Peyer's patch (tissue), 4 donors: ENCODE results near the gene C1QC. TPM values are rescaled to one million over a fixed set of nuclear protein-coding genes. Genes with fewer than 3 reads are reported as not detected.

Source experiments
- DNase-seq, 3 donors: peaks; one replicate each; pipeline ENCODE4 v3.0.0-alpha.2; 2017 to 2019
- H3K27ac ChIP-seq, 4 donors: fragments of 200-600 bp; sonication (generic); one replicate each; pipeline ENCODE4 v1.5.1; 2016 to 2019
- H3K27me3 ChIP-seq, 2 donors: fragments of 200-600 bp; sonication (generic); one replicate each; pipeline ENCODE4 v1.5.1; 2019
- H3K36me3 ChIP-seq, 3 donors: fragments of 200-600 bp; sonication (generic); one replicate each; pipeline ENCODE4 v1.5.1; 2016 to 2019
- H3K4me1 ChIP-seq, 4 donors: fragments of 200-600 bp; sonication (generic); one replicate each; pipeline ENCODE4 v1.5.1; 2016 to 2019
- H3K4me3 ChIP-seq, 4 donors: fragments of 200-600 bp; sonication (generic); 1 replicate in 3 of 4; 2 replicates in 1 of 4; pipeline ENCODE4 v1.5.1; 2016 to 2019; ENCODE audit warnings: mild to moderate bottlenecking in 1 of 4
- H3K9me3 ChIP-seq, 4 donors: fragments of 200-600 bp; sonication (generic); one replicate each; pipeline ENCODE4 v1.5.1; 2016 to 2019; ENCODE audit warnings: mild to moderate bottlenecking in 1 of 4
- POLR2A ChIP-seq, 2 donors: fragments of 450-650 bp; IDR thresholded peaks; one replicate each; pipeline ENCODE4 v1.5.1; 2017; ENCODE audit warnings: antibody characterized with exemption in 2 of 2, mild to moderate bottlenecking in 2 of 2, moderate library complexity in 2 of 2
- total RNA-seq, 4 donors: library from RNA; depleted of rRNA; stranded (reverse); fragments of >200 nt; gene quantifications; one replicate each; pipeline ENCODE4 v1.1.0, GENCODE V29; 2016
- TF ChIP-seq, protein P1 (sequence below), 6 experiments: fragments of 450-650 bp in 4 of 6; fragments of 200-600 bp in 2 of 6; sonication (generic) in 1 of 6; IDR thresholded peaks; one replicate each; pipeline ENCODE4 v1.5.1; 2017 to 2019; ENCODE audit warnings: antibody characterized with exemption in 6 of 6, mild to moderate bottlenecking in 3 of 6, moderate library complexity in 1 of 6

The C1QC gene
- total RNA-seq, 4 donors from 2014 or later: 30.1 to 85.0 (median 50.0) TPM

DNA sequence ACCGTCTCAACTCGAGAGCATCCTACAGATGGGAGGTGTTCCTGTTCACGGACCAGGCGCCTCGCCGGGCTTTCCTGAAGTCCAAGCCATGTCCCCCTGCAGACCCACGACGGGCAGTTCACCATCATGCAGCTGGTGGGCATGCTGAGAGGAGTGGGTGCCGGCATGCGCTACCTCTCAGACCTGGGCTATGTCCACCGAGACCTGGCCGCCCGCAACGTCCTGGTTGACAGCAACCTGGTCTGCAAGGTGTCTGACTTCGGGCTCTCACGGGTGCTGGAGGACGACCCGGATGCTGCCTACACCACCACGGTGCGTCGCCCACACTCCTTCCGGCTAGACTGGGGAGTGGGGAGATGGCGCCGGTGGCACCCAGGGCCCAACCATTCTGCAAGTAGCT, 44.7 kb upstream of the C1QC start:
- Histone ChIP-seq H3K27ac (no peak overlapping the region), H3K27me3 (no peaks in the 10 kb centered on the region), H3K36me3 (no peaks in the 10 kb centered on the region), H3K4me3 (no peak overlapping the region), H3K9me3 (no peaks in the 10 kb centered on the region), H3K4me1 (no peaks in the 10 kb centered on the region)
- TF ChIP-seq POLR2A (IDR thresholded peaks at IDR 0.05): no peak
- TF ChIP-seq, protein P1, sequence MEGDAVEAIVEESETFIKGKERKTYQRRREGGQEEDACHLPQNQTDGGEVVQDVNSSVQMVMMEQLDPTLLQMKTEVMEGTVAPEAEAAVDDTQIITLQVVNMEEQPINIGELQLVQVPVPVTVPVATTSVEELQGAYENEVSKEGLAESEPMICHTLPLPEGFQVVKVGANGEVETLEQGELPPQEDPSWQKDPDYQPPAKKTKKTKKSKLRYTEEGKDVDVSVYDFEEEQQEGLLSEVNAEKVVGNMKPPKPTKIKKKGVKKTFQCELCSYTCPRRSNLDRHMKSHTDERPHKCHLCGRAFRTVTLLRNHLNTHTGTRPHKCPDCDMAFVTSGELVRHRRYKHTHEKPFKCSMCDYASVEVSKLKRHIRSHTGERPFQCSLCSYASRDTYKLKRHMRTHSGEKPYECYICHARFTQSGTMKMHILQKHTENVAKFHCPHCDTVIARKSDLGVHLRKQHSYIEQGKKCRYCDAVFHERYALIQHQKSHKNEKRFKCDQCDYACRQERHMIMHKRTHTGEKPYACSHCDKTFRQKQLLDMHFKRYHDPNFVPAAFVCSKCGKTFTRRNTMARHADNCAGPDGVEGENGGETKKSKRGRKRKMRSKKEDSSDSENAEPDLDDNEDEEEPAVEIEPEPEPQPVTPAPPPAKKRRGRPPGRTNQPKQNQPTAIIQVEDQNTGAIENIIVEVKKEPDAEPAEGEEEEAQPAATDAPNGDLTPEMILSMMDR (IDR thresholded peaks at IDR 0.05): no peak
- DNase-seq: no peak

- no peak for DNase-seq
- Histone ChIP-seq H3K9me3 (no peaks in the 10 kb centered on the region), H3K27ac (no peak overlapping the region), H3K27me3 (no peaks in the 10 kb centered on the region), H3K4me3 (no peak overlapping the region), H3K36me3 (no peaks in the 10 kb centered on the region), H3K4me1 (no peaks in the 10 kb centered on the region)
- TF ChIP-seq, protein P1 (IDR thresholded peaks at IDR 0.05): no peak
- TF ChIP-seq POLR2A (IDR thresholded peaks at IDR 0.05): no peak
These were observed 43.2 kb upstream of the C1QC start for GRCh38 chr1:22600071-22600816.

GRCh38 chr1:22600817-22601605, 42.4 kb upstream of the C1QC start:
- TF ChIP-seq POLR2A (IDR thresholded peaks at IDR 0.05): no peak
- TF ChIP-seq, protein P1 (IDR thresholded peaks at IDR 0.05): no peak
- no peaks in the 10 kb centered on the region for H3K9me3 ChIP-seq
- no peaks in the 10 kb centered on the region for H3K36me3 ChIP-seq
- H3K27me3 ChIP-seq: no peaks in the 10 kb centered on the region
- DNase-seq: no peak
- no peak overlapping the region for H3K4me3 ChIP-seq
- H3K4me1 ChIP-seq: no peaks in the 10 kb centered on the region
- H3K27ac ChIP-seq: no peak overlapping the region

- H3K4me1 ChIP-seq: no peaks in the 10 kb centered on the region
- H3K27me3 ChIP-seq: no peaks in the 10 kb centered on the region
- no peak overlapping the region for H3K27ac ChIP-seq
- DNase-seq: no peak
- H3K9me3 ChIP-seq: no peaks in the 10 kb centered on the region
- no peak overlapping the region for H3K4me3 ChIP-seq
- no peaks in the 10 kb centered on the region for H3K36me3 ChIP-seq
- TF ChIP-seq POLR2A (IDR thresholded peaks at IDR 0.05): no peak
- TF ChIP-seq, protein P1 (IDR thresholded peaks at IDR 0.05): no peak
These were observed 41.8 kb upstream of the C1QC start for GRCh38 chr1:22601610-22602009.

- no peaks in the 10 kb centered on the region for H3K36me3 ChIP-seq
- no peak overlapping the region for H3K4me3 ChIP-seq
- H3K9me3 ChIP-seq: no peaks in the 10 kb centered on the region
- no peak for DNase-seq
- no peak overlapping the region for H3K27ac ChIP-seq
- TF ChIP-seq, protein P1 (IDR thresholded peaks at IDR 0.05): no peak
- no peaks in the 10 kb centered on the region for H3K27me3 ChIP-seq
- H3K4me1 ChIP-seq: no peaks in the 10 kb centered on the region
These were observed 41.2 kb upstream of the C1QC start for GRCh38 chr1:22602060-22602740.
